DOHH2 (cell line): ENCODE data around the gene ESPN.

Source experiments
- H3F3A ChIP-seq: fragments of 200-600 bp; sonication (generic), shearing (Covaris generic); 2 replicates; pipeline ENCODE4 v1.6.0; 2016; ENCODE audit warnings: antibody characterized with exemption, mild to moderate bottlenecking; ENCODE audit not compliant: control insufficient read depth, insufficient read depth
- H3K27ac ChIP-seq: fragments of 200-600 bp; sonication (generic); 2 replicates; pipeline ENCODE4 v1.5.1; 2014; ENCODE audit warnings: low read depth, mild to moderate bottlenecking, low read length, moderate library complexity
- H3K27me3 ChIP-seq: fragments of 200-600 bp; sonication (generic); 2 replicates; pipeline ENCODE4 v1.6.1; 2014; ENCODE audit warnings: mild to moderate bottlenecking, low read length, mixed read lengths; ENCODE audit not compliant: control insufficient read depth
- H3K36me3 ChIP-seq: fragments of 200-600 bp; sonication (generic); 2 replicates; pipeline ENCODE4 v1.6.1; 2014; ENCODE audit warnings: mild to moderate bottlenecking, low read length, moderate library complexity, mixed read lengths; ENCODE audit not compliant: control insufficient read depth
- H3K4me1 ChIP-seq: fragments of 200-600 bp; sonication (generic); 2 replicates; pipeline ENCODE4 v1.6.1; 2014; ENCODE audit warnings: mild to moderate bottlenecking, low read length, mixed read lengths; ENCODE audit not compliant: control insufficient read depth
- H3K4me2 ChIP-seq: fragments of 200-600 bp; sonication (generic); 2 replicates; pipeline ENCODE4 v1.6.0; 2014; ENCODE audit warnings: mild to moderate bottlenecking, low read length, moderate library complexity
- H3K4me3 ChIP-seq: fragments of 200-600 bp; sonication (generic); 2 replicates; pipeline ENCODE4 v1.5.1; 2014; ENCODE audit warnings: mild to moderate bottlenecking, low read length, mixed read lengths
- H3K79me2 ChIP-seq: fragments of 200-600 bp; sonication (generic); 2 replicates; pipeline ENCODE4 v1.6.1; 2014; ENCODE audit warnings: mild to moderate bottlenecking, low read length, mixed read lengths; ENCODE audit not compliant: control insufficient read depth
- H3K9me2 ChIP-seq: fragments of 200-600 bp; sonication (generic); replicated peaks from 2 replicates; pipeline ENCODE4 v1.6.1; 2014; ENCODE audit warnings: mild to moderate bottlenecking, low read length, mixed read lengths; ENCODE audit not compliant: control insufficient read depth
- H3K9me3 ChIP-seq: fragments of 200-600 bp; sonication (generic); 2 replicates; pipeline ENCODE4 v1.6.1; 2014; ENCODE audit warnings: antibody characterized with exemption, low read length, mixed read lengths; ENCODE audit not compliant: control insufficient read depth, insufficient read depth
- H4K20me1 ChIP-seq: fragments of 200-600 bp; sonication (generic); 2 replicates; pipeline ENCODE4 v1.6.0; 2014; ENCODE audit warnings: low read depth, mild to moderate bottlenecking, antibody characterized with exemption, low read length, moderate library complexity; ENCODE audit not compliant: control insufficient read depth, insufficient read depth
- EZH2phosphoT487 ChIP-seq: fragments of 200-600 bp; sonication (generic); IDR thresholded peaks from 2 replicates; pipeline ENCODE4 v1.6.1; 2017; ENCODE audit warnings: borderline replicate concordance, mild to moderate bottlenecking, antibody characterized with exemption, low read length, moderate library complexity, mixed read lengths
- TF ChIP-seq, protein P1 (sequence below): fragments of 200-600 bp; sonication (generic); IDR thresholded peaks from one replicate; pipeline ENCODE4 v1.5.1; 2014; ENCODE audit warnings: antibody characterized with exemption, mild to moderate bottlenecking, low read depth, low read length; ENCODE audit not compliant: poor library complexity, severe bottlenecking

ESPN gene

DNA sequence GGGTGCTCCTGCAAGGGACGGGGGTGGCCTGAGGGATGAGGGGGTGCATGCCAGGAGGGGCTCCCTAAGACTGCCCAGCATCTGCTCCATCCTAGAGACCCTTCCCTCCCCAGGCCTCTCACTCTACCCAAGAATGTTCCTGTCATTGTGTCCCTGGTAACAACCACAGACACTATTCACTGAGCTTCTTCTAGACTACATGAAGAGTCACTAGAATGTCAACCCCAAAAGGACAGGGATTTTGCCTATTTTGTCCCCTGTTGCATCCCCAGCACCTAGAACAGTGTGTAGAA is 38.5 kb downstream of the ESPN start:
- Histone ChIP-seq H3F3A (no peaks in the 10 kb centered on the region), H3K4me1 (no peaks in the 10 kb centered on the region), H3K27me3 (peaks cover 4% of the 10 kb centered on the region; the same call in 1 of the 2 replicates), H3K9me2 (no peaks in the 10 kb centered on the region), H3K36me3 (no peaks in the 10 kb centered on the region), H3K79me2 (no peaks in the 10 kb centered on the region), H4K20me1 (no peaks in the 10 kb centered on the region), H3K9me3 (no peaks in the 10 kb centered on the region), H3K27ac (no peak overlapping the region), H3K4me3 (no peak overlapping the region), H3K4me2 (no peak overlapping the region)
- TF ChIP-seq EZH2phosphoT487 = no peak
- TF ChIP-seq, protein P1, sequence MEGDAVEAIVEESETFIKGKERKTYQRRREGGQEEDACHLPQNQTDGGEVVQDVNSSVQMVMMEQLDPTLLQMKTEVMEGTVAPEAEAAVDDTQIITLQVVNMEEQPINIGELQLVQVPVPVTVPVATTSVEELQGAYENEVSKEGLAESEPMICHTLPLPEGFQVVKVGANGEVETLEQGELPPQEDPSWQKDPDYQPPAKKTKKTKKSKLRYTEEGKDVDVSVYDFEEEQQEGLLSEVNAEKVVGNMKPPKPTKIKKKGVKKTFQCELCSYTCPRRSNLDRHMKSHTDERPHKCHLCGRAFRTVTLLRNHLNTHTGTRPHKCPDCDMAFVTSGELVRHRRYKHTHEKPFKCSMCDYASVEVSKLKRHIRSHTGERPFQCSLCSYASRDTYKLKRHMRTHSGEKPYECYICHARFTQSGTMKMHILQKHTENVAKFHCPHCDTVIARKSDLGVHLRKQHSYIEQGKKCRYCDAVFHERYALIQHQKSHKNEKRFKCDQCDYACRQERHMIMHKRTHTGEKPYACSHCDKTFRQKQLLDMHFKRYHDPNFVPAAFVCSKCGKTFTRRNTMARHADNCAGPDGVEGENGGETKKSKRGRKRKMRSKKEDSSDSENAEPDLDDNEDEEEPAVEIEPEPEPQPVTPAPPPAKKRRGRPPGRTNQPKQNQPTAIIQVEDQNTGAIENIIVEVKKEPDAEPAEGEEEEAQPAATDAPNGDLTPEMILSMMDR = no peak

DNA sequence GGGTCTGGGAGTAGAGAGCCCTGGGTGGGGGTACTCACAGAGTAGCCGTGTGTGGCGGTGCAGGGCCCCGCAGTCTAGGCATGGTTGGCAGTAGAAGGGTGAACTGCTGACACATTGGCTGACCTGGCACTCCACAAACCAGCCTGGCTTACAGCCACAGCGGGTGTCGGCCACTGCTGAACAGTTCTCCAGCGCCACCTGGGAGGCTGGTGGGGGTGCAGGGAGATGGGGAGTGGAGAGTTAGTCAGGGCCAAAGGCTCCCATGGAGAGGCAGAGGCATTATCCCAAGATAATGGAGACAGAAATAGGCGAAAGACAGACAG is 39.9 kb downstream of the ESPN start:
- Histone ChIP-seq H3K4me1 (no peaks in the 10 kb centered on the region), H3K27ac (no peak overlapping the region), H3K27me3 (peaks cover 3% of the 10 kb centered on the region; the same call in 1 of the 2 replicates), H3K9me3 (no peaks in the 10 kb centered on the region), H3K4me3 (no peak overlapping the region), H3K4me2 (no peak overlapping the region), H3K9me2 (no peaks in the 10 kb centered on the region), H4K20me1 (no peaks in the 10 kb centered on the region), H3K79me2 (no peaks in the 10 kb centered on the region), H3K36me3 (no peaks in the 10 kb centered on the region), H3F3A (no peaks in the 10 kb centered on the region)
- TF ChIP-seq, protein P1 = peak; percentile 13
- no peak for TF ChIP-seq EZH2phosphoT487

DNA sequence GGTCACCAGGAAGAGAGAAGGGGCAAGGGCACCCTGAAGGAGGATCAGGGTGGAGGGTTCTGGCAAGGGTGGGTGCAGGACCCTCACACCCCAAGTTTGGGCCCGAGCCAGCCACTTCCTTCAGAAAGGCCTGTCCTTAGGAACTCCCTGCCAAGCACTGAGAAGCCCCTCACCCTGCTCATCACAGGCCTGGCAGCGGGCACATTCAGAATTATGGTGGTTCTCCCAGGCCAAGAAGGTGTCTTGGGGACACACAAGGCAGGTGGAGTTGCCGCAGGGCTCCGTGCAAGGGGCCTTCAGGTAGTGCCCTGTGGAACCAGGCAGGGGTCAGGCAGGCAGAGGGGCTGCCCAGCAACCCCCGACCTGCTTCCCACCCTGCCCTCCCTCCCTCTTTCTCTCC is 40.3 kb downstream of the ESPN start:
- Histone ChIP-seq H3K36me3 (no peaks in the 10 kb centered on the region), H3K79me2 (no peaks in the 10 kb centered on the region), H3K9me2 (no peaks in the 10 kb centered on the region), H3K4me3 (no peak overlapping the region), H3K27me3 (no peaks in the 10 kb centered on the region), H3K27ac (no peak overlapping the region), H4K20me1 (no peaks in the 10 kb centered on the region), H3K9me3 (no peaks in the 10 kb centered on the region), H3K4me1 (no peaks in the 10 kb centered on the region), H3K4me2 (no peak overlapping the region), H3F3A (no peaks in the 10 kb centered on the region)
- TF ChIP-seq, protein P1 = no peak
- no peak for TF ChIP-seq EZH2phosphoT487

DNA sequence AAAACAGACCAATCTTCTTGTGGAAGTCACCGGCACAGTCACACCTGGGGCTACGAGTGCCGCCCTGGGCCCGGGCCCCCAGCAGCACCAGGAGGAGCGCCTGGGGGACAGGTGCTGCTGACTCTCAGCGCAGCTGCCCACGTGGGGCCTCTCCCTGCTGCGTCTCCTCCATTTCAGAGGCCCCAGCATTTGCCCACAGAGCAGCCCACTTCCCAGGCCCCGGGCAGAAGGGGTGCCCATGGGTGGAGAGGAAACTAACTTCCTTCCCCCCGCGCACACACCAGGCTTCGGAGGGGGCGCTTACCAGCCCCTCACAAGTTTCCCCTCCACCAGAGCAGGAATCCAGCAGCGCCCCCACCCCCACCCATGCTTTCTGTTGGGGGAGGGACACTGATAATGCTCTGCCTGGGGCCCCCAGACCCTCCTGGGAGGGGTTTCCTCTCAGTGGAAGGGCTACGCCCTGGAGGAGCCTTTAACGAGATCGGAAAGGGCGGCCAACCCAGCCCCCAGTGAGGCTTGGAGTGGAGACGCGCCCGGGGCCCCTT is 41.0 kb downstream of the ESPN start:
- no peaks in the 10 kb centered on the region for H4K20me1 ChIP-seq
- no peak overlapping the region for H3K27ac ChIP-seq
- H3K9me2 ChIP-seq = no peaks in the 10 kb centered on the region
- no peak overlapping the region for H3K4me3 ChIP-seq
- TF ChIP-seq EZH2phosphoT487 = no peak
- TF ChIP-seq, protein P1 = no peak
- H3K4me1 ChIP-seq = no peaks in the 10 kb centered on the region
- H3K9me3 ChIP-seq = no peaks in the 10 kb centered on the region
- H3K4me2 ChIP-seq = no peak overlapping the region
- no peaks in the 10 kb centered on the region for H3K27me3 ChIP-seq
- no peaks in the 10 kb centered on the region for H3F3A ChIP-seq
- no peaks in the 10 kb centered on the region for H3K36me3 ChIP-seq
- no peaks in the 10 kb centered on the region for H3K79me2 ChIP-seq
